HL-60 (cell line): ENCODE measurements around the gene PTPRN2.

Experiments used
- DNase-seq, 2 experiments: peaks; one replicate each; pipeline ENCODE4 v3.0.0-alpha.2; 2010 to 2020; ENCODE audit warnings: low read depth in 1 of 2, low spot score in 1 of 2
- H3K27ac ChIP-seq: fragments of 250-450 bp; sonication (Bioruptor Pico); replicated peaks from 2 replicates; pipeline ENCODE4 v1.5.1; 2020; ENCODE audit warnings: mild to moderate bottlenecking, moderate library complexity
- H3K27me3 ChIP-seq: fragments of 250-450 bp; sonication (Bioruptor Pico); 2 replicates; pipeline ENCODE4 v1.5.1; 2021; ENCODE audit warnings: mild to moderate bottlenecking, moderate library complexity; ENCODE audit not compliant: insufficient read depth, poor library complexity, severe bottlenecking
- H3K4me3 ChIP-seq: replicated peaks from 2 replicates; pipeline ENCODE4 v1.5.1; 2011; ENCODE audit warnings: mild to moderate bottlenecking, control low read depth, low read length; ENCODE audit not compliant: insufficient read depth
- CTCF ChIP-seq: IDR thresholded peaks from one replicate; pipeline ENCODE4 v1.5.1; 2011; ENCODE audit warnings: low read length, control low read depth, inconsistent platforms; ENCODE audit not compliant: insufficient read depth
- GABPA ChIP-seq: IDR thresholded peaks from 2 replicates; pipeline ENCODE4 v1.6.1; 2012; ENCODE audit warnings: low read depth
- POLR2AphosphoS5 ChIP-seq: IDR thresholded peaks from 2 replicates; pipeline ENCODE4 v1.6.1; 2012; ENCODE audit warnings: low read depth
- REST ChIP-seq: IDR thresholded peaks from 2 replicates; pipeline ENCODE4 v1.6.1; 2012; ENCODE audit warnings: low read depth; ENCODE audit not compliant: insufficient replicate concordance
- SPI1 ChIP-seq: IDR thresholded peaks from 2 replicates; pipeline ENCODE4 v1.6.1; 2012; ENCODE audit warnings: low read depth, mild to moderate bottlenecking, borderline replicate concordance

Gene PTPRN2

GRCh38 chr7:158411232-158411950 lies 176.2 kb downstream of the PTPRN2 start:
- no peak for DNase-seq
- TF ChIP-seq REST: no peak
- no peak for TF ChIP-seq POLR2AphosphoS5
- TF ChIP-seq CTCF: no peak
- no peak for TF ChIP-seq SPI1
- TF ChIP-seq GABPA: no peak
- H3K27me3 ChIP-seq: no peaks in the 10 kb centered on the region
- no peak overlapping the region for H3K4me3 ChIP-seq
- no peak overlapping the region for H3K27ac ChIP-seq

GRCh38 chr7:158410720-158411119 lies 176.9 kb downstream of the PTPRN2 start:
- TF ChIP-seq REST: no peak
- no peak for TF ChIP-seq SPI1
- TF ChIP-seq CTCF: no peak
- TF ChIP-seq GABPA: no peak
- no peak for TF ChIP-seq POLR2AphosphoS5
- Histone ChIP-seq H3K4me3 (no peak overlapping the region), H3K27me3 (no peaks in the 10 kb centered on the region), H3K27ac (no peak overlapping the region)
- DNase-seq: no peak

- no peak for DNase-seq
- TF ChIP-seq POLR2AphosphoS5 (no peak), SPI1 (no peak), GABPA (no peak), CTCF (no peak), REST (no peak)
Observed at GRCh38 chr7:158409816-158410330, 177.8 kb downstream of the PTPRN2 start.

More at GRCh38 chr7:158409816-158410330, 177.8 kb downstream of the PTPRN2 start:
- Histone ChIP-seq H3K27me3 (no peaks in the 10 kb centered on the region), H3K4me3 (no peak overlapping the region), H3K27ac (no peak overlapping the region)
